HCT116 (cell line): ENCODE data around the gene LAP3. TPM values are rescaled to one million over a fixed set of nuclear protein-coding genes. Genes with fewer than 3 reads are reported as not detected.

Experiments
- ATAC-seq: fragments of 200-7000 bp; cut with Tn5 transposase; 2 replicates; pipeline ENCODE4 v1.9.1; 2020; ENCODE audit warnings: mild to moderate bottlenecking, moderate library complexity
- BruUV-seq: library from RNA; stranded (reverse); fragments of 400-500 nt; replicated peaks from 2 replicates; lab custom pipeline; 2021; lab: Mats Ljungman, UMichigan
- CTCF ChIA-PET: fragments of 300-600 bp; sonication (Branson Sonifier 250); formaldehyde crosslinking; loops from one replicate; lab custom pipeline; 2021; ENCODE audit warnings: antibody characterized with exemption; lab: Charles Lee
- POLR2A ChIA-PET: fragments of 300-600, 350-600 bp; sonication (Branson Sonifier 250); formaldehyde crosslinking; loops from one replicate; lab custom pipeline; 2021; ENCODE audit warnings: antibody characterized with exemption; lab: Charles Lee
- RAD21 ChIA-PET, 2 experiments: fragments of 300-600 bp; sonication (Branson Sonifier 250); formaldehyde crosslinking; loops; one replicate each; lab custom pipeline; 2023; ENCODE audit warnings: low total read pairs in 2 of 2; ENCODE audit not compliant: uncharacterized antibody in 2 of 2, unreplicated experiment in 2 of 2, low non-redundant PET in 1 of 2; lab: Charles Lee
- DNase-seq: peaks from one replicate; pipeline ENCODE4 v3.0.0-alpha.2; 2010; ENCODE audit warnings: low read depth, low spot score
- H2AFZ ChIP-seq: fragments of 200-600 bp; shearing (Covaris generic), sonication (generic); 2 replicates; pipeline ENCODE4 v1.6.1; 2017; ENCODE audit warnings: low read depth, mixed run types, mixed read lengths, antibody characterized with exemption, low read length; ENCODE audit not compliant: poor library complexity, severe bottlenecking
- H3K27ac ChIP-seq: 2 replicates; pipeline ENCODE4 v1.5.1; 2012; ENCODE audit warnings: low read depth, low read length
- H3K27me3 ChIP-seq: fragments of 200-600 bp; sonication (generic); 2 replicates; pipeline ENCODE4 v1.6.1; 2016; ENCODE audit warnings: mixed run types, low read length, mixed read lengths; ENCODE audit not compliant: insufficient read depth
- H3K36me3 ChIP-seq, 2 experiments: fragments of 200-500 bp in 1 of 2; fragments of 200-600 bp in 1 of 2; sonication (Bioruptor generic) in 1 of 2; sonication (generic) in 1 of 2; 2 replicates each; pipeline versions ENCODE4 v1.5.1 to v1.6.1; 2014 to 2016; ENCODE audit warnings: low read length in 2 of 2, inconsistent platforms in 1 of 2, mixed read lengths in 1 of 2, mixed run types in 1 of 2; ENCODE audit not compliant: insufficient read depth in 2 of 2, control insufficient read depth in 1 of 2
- H3K4me1 ChIP-seq, 2 experiments: fragments of 200-600 bp in 1 of 2; sonication (generic) in 1 of 2; 2 replicates each; pipeline versions ENCODE4 v1.5.1 to v1.6.1; 2012 to 2017; ENCODE audit warnings: low read length in 2 of 2, inconsistent platforms in 1 of 2, mild to moderate bottlenecking in 1 of 2, mixed read lengths in 1 of 2, mixed run types in 1 of 2, moderate library complexity in 1 of 2; ENCODE audit not compliant: insufficient read depth in 2 of 2, control insufficient read depth in 1 of 2
- H3K4me2 ChIP-seq: fragments of 200-600 bp; sonication (generic); 2 replicates; pipeline ENCODE4 v1.6.1; 2017; ENCODE audit warnings: mixed run types, low read length, mixed read lengths
- H3K4me3 ChIP-seq, 2 experiments: fragments of 200-600 bp in 1 of 2; sonication (generic) in 1 of 2; replicated peaks in 1 of 2; 2 replicates each; pipeline ENCODE4 v1.5.1; 2011 to 2016; ENCODE audit warnings: low read length in 2 of 2, control low read depth in 1 of 2, low read depth in 1 of 2, mild to moderate bottlenecking in 1 of 2, mixed read lengths in 1 of 2, mixed run types in 1 of 2
- H3K79me2 ChIP-seq: fragments of 200-600 bp; sonication (generic); 2 replicates; pipeline ENCODE4 v1.6.1; 2017; ENCODE audit warnings: mild to moderate bottlenecking, mixed run types, low read length, moderate library complexity, mixed read lengths; ENCODE audit not compliant: insufficient read depth
- H3K9ac ChIP-seq: fragments of 200-600 bp; sonication (generic); 2 replicates; pipeline ENCODE4 v1.6.1; 2016; ENCODE audit warnings: low read length, mixed read lengths
- H3K9me2 ChIP-seq: fragments of 200-600 bp; sonication (generic), shearing (Covaris generic); 2 replicates; pipeline ENCODE4 v1.6.1; 2017; ENCODE audit warnings: mixed run types, mild to moderate bottlenecking, moderate library complexity; ENCODE audit not compliant: insufficient read depth
- H3K9me3 ChIP-seq, 2 experiments: fragments of 200-500 bp in 1 of 2; fragments of 200-600 bp in 1 of 2; sonication (Bioruptor generic) in 1 of 2; sonication (generic) in 1 of 2; 2 replicates each; pipeline ENCODE4 v1.6.1; 2014 to 2017; ENCODE audit warnings: low read length in 2 of 2, mixed read lengths in 2 of 2, inconsistent platforms in 1 of 2, low read depth in 1 of 2, mild to moderate bottlenecking in 1 of 2, mixed run types in 1 of 2, moderate library complexity in 1 of 2; ENCODE audit not compliant: control insufficient read depth in 1 of 2, insufficient read depth in 1 of 2
- H4K20me1 ChIP-seq: fragments of 200-600 bp; sonication (generic), shearing (Covaris generic); 2 replicates; pipeline ENCODE4 v1.6.1; 2017; ENCODE audit warnings: mixed run types, mild to moderate bottlenecking, moderate library complexity; ENCODE audit not compliant: insufficient read depth
- CBX3 ChIP-seq: IDR thresholded peaks from 2 replicates; pipeline ENCODE4 v1.6.1; 2012; ENCODE audit warnings: low read depth
- CEBPB ChIP-seq: IDR thresholded peaks from 2 replicates; pipeline ENCODE4 v1.6.1; 2012; ENCODE audit warnings: low read depth
- ELF1 ChIP-seq: IDR thresholded peaks from 2 replicates; pipeline ENCODE4 v1.6.1; 2012; ENCODE audit warnings: low read depth, borderline replicate concordance
- EZH2phosphoT487 ChIP-seq: fragments of 200-600 bp; IDR thresholded peaks from 2 replicates; pipeline ENCODE4 v1.6.1; 2018; ENCODE audit warnings: antibody characterized with exemption, borderline replicate concordance
- FOSL1 ChIP-seq: IDR thresholded peaks from 2 replicates; pipeline ENCODE4 v1.6.1; 2012; ENCODE audit warnings: low read depth
- JUND ChIP-seq: IDR thresholded peaks from 2 replicates; pipeline ENCODE4 v1.6.1; 2012
- POLR2A ChIP-seq: IDR thresholded peaks from 2 replicates; pipeline ENCODE4 v1.7.0; 2011; ENCODE audit warnings: borderline replicate concordance; ENCODE audit not compliant: insufficient read depth, insufficient read length; ENCODE audit errors: extremely low read depth
- POLR2AphosphoS5 ChIP-seq: IDR thresholded peaks from 2 replicates; pipeline ENCODE4 v1.6.1; 2011; ENCODE audit warnings: mild to moderate bottlenecking, low read depth, low read length, moderate library complexity
- RAD21 ChIP-seq: IDR thresholded peaks from 2 replicates; pipeline ENCODE4 v1.6.1; 2012; ENCODE audit warnings: low read depth, mild to moderate bottlenecking
- SIN3A ChIP-seq: IDR thresholded peaks from 2 replicates; pipeline ENCODE4 v1.6.1; 2012; ENCODE audit warnings: low read depth
- SP1 ChIP-seq: IDR thresholded peaks from 2 replicates; pipeline ENCODE4 v1.6.1; 2012; ENCODE audit warnings: low read depth
- SRF ChIP-seq: IDR thresholded peaks from 2 replicates; pipeline ENCODE4 v1.6.1; 2012; ENCODE audit warnings: low read depth
- YY1 ChIP-seq: IDR thresholded peaks from 2 replicates; pipeline ENCODE4 v1.6.1; 2011; ENCODE audit warnings: low read length, low read depth, moderate library complexity, mild to moderate bottlenecking; ENCODE audit not compliant: insufficient replicate concordance; ENCODE audit errors: extremely low read depth
- ZFX ChIP-seq: fragments of 450-650 bp; IDR thresholded peaks from 2 replicates; pipeline ENCODE4 v1.6.1; 2017
- ZNF274 ChIP-seq: fragments of 200-500 bp; sonication (Bioruptor generic); IDR thresholded peaks from 2 replicates; pipeline ENCODE4 v1.6.1; 2014; ENCODE audit warnings: mild to moderate bottlenecking, low read depth, low read length, inconsistent platforms
- intact Hi-C: fragments of 100-400 bp; cut with micrococcal nuclease; formaldehyde crosslinking; loops from 2 replicates; pipeline ENCODE4 v1.10.0; 2022
- total RNA-seq: library from RNA; stranded (reverse); gene quantifications from one replicate; pipeline ENCODE4 v1.2.1, GENCODE V29; 2021; ENCODE audit not compliant: unreplicated experiment
- TF ChIP-seq, protein P1 (sequence below): IDR thresholded peaks from 2 replicates; pipeline ENCODE4 v1.6.1; 2012
- TF ChIP-seq, protein P2 (sequence below): IDR thresholded peaks from 2 replicates; pipeline ENCODE4 v1.6.1; 2011; ENCODE audit warnings: mild to moderate bottlenecking, low read length, moderate library complexity; ENCODE audit not compliant: insufficient replicate concordance; ENCODE audit errors: extremely low read depth
- TF ChIP-seq, protein P3 (sequence below), 3 experiments: fragments of 200-600 bp in 1 of 3; sonication (generic) in 1 of 3; IDR thresholded peaks in 2 of 3; conservative IDR thresholded peaks in 1 of 3; 2 replicates each; pipeline ENCODE4 v1.5.1; 2012 to 2017; ENCODE audit warnings: low read depth in 2 of 3, low read length in 2 of 3, antibody characterized with exemption in 1 of 3, borderline replicate concordance in 1 of 3, control low read depth in 1 of 3, mild to moderate bottlenecking in 1 of 3, mixed read lengths in 1 of 3, mixed run types in 1 of 3, moderate library complexity in 1 of 3; ENCODE audit not compliant: insufficient read depth in 1 of 3
- TF ChIP-seq, protein P4 (sequence below): IDR thresholded peaks from 2 replicates; pipeline ENCODE4 v1.6.1; 2012; ENCODE audit warnings: low read depth
- TF ChIP-seq, protein P5 (sequence below): IDR thresholded peaks from 2 replicates; pipeline ENCODE4 v1.6.1; 2012

Gene LAP3
- total RNA-seq, 1 experiment from 2014 or later, result 59.9 TPM

DNA sequence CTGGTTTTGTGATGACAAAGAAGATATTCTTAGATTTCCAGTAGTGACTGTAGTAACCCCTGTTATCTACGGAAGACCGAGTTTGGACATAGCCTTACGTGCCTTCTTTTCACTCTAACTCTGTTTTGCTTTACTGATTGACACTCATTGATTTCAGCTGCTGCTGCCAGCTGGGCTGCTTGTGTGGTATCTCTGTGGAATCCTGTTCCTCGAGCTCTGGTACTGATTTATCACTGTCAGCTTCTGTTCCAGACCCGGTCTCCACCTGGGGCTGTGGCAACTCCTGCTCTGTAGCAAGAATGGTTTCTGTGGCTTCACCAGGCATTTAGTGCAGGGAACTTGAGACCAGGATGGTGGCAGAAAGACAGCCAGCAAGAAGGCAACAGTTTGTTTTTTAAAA lies 24.6 kb upstream of the LAP3 start:
- no peak overlapping the region for H3K4me3 ChIP-seq
- H3K9me2 ChIP-seq, result no peaks in the 10 kb centered on the region
- H3K36me3 ChIP-seq, result no peaks in the 10 kb centered on the region
- DNase-seq (no peak), ATAC-seq (no peak)
- RAD21 ChIA-PET, result no interaction called here
- H3K79me2 ChIP-seq, result no peaks in the 10 kb centered on the region
- no TSS peak for BruUV-seq
- TF ChIP-seq, protein P1, sequence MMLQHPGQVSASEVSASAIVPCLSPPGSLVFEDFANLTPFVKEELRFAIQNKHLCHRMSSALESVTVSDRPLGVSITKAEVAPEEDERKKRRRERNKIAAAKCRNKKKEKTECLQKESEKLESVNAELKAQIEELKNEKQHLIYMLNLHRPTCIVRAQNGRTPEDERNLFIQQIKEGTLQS, result no peak
- TF ChIP-seq ZNF274 (no peak), POLR2AphosphoS5 (no peak), SIN3A (no peak), CBX3 (no peak), EZH2phosphoT487 (no peak), POLR2A (no peak), RAD21 (no peak), ZFX (no peak), JUND (no peak), YY1 (no peak), SRF (no peak), ELF1 (no peak), SP1 (no peak), CEBPB (no peak), FOSL1 (no peak)
- TF ChIP-seq, protein P2, sequence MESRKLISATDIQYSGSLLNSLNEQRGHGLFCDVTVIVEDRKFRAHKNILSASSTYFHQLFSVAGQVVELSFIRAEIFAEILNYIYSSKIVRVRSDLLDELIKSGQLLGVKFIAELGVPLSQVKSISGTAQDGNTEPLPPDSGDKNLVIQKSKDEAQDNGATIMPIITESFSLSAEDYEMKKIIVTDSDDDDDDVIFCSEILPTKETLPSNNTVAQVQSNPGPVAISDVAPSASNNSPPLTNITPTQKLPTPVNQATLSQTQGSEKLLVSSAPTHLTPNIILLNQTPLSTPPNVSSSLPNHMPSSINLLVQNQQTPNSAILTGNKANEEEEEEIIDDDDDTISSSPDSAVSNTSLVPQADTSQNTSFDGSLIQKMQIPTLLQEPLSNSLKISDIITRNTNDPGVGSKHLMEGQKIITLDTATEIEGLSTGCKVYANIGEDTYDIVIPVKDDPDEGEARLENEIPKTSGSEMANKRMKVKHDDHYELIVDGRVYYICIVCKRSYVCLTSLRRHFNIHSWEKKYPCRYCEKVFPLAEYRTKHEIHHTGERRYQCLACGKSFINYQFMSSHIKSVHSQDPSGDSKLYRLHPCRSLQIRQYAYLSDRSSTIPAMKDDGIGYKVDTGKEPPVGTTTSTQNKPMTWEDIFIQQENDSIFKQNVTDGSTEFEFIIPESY, result no peak
- TF ChIP-seq, protein P3, sequence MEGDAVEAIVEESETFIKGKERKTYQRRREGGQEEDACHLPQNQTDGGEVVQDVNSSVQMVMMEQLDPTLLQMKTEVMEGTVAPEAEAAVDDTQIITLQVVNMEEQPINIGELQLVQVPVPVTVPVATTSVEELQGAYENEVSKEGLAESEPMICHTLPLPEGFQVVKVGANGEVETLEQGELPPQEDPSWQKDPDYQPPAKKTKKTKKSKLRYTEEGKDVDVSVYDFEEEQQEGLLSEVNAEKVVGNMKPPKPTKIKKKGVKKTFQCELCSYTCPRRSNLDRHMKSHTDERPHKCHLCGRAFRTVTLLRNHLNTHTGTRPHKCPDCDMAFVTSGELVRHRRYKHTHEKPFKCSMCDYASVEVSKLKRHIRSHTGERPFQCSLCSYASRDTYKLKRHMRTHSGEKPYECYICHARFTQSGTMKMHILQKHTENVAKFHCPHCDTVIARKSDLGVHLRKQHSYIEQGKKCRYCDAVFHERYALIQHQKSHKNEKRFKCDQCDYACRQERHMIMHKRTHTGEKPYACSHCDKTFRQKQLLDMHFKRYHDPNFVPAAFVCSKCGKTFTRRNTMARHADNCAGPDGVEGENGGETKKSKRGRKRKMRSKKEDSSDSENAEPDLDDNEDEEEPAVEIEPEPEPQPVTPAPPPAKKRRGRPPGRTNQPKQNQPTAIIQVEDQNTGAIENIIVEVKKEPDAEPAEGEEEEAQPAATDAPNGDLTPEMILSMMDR (IDR thresholded peaks at IDR 0.05 in 2 of 3, conservative IDR thresholded peaks at IDR 0.05 in 1 of 3; ENCODE audit: borderline replicate concordance in 1 of 3, insufficient read depth in 1 of 3, low read depth in 2 of 3, low read length in 2 of 3), result no peak
- TF ChIP-seq, protein P4, sequence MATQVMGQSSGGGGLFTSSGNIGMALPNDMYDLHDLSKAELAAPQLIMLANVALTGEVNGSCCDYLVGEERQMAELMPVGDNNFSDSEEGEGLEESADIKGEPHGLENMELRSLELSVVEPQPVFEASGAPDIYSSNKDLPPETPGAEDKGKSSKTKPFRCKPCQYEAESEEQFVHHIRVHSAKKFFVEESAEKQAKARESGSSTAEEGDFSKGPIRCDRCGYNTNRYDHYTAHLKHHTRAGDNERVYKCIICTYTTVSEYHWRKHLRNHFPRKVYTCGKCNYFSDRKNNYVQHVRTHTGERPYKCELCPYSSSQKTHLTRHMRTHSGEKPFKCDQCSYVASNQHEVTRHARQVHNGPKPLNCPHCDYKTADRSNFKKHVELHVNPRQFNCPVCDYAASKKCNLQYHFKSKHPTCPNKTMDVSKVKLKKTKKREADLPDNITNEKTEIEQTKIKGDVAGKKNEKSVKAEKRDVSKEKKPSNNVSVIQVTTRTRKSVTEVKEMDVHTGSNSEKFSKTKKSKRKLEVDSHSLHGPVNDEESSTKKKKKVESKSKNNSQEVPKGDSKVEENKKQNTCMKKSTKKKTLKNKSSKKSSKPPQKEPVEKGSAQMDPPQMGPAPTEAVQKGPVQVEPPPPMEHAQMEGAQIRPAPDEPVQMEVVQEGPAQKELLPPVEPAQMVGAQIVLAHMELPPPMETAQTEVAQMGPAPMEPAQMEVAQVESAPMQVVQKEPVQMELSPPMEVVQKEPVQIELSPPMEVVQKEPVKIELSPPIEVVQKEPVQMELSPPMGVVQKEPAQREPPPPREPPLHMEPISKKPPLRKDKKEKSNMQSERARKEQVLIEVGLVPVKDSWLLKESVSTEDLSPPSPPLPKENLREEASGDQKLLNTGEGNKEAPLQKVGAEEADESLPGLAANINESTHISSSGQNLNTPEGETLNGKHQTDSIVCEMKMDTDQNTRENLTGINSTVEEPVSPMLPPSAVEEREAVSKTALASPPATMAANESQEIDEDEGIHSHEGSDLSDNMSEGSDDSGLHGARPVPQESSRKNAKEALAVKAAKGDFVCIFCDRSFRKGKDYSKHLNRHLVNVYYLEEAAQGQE, result no peak
- TF ChIP-seq, protein P5, sequence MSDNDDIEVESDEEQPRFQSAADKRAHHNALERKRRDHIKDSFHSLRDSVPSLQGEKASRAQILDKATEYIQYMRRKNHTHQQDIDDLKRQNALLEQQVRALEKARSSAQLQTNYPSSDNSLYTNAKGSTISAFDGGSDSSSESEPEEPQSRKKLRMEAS, result no peak
- TF ChIP-seq, all 23 proteins: peak for 0
- ChIA-PET POLR2A (no interaction called here), CTCF (no interaction called here)
- no peaks in the 10 kb centered on the region for H3K9me3 ChIP-seq
- no peak overlapping the region for H3K4me2 ChIP-seq
- H3K27me3 ChIP-seq, result 0 out of 2 replicates have a peak, but pooled peaks cover 8% of the 10 kb centered on the region
- H3K27ac ChIP-seq, result no peak overlapping the region
- intact Hi-C loops, result no loop called here
- peaks cover 0 to 3% of the 10 kb centered on the region in 2 experiments; a peak in 1 of 4 replicates for H3K4me1 ChIP-seq
- H3K9ac ChIP-seq, result no peak overlapping the region
- no peak overlapping the region for H2AFZ ChIP-seq
- no peaks in the 10 kb centered on the region for H4K20me1 ChIP-seq
